ENCODE measurements around the gene SPHKAP. TPM values are rescaled to one million over a fixed set of nuclear protein-coding genes. Genes with fewer than 3 reads are reported as not detected.

The SPHKAP gene
- total and polyA plus RNA-seq, 2 donors (not counting 3 experiments of a cell fraction or from before 2014, with no cell fraction given): not detected

DNA sequence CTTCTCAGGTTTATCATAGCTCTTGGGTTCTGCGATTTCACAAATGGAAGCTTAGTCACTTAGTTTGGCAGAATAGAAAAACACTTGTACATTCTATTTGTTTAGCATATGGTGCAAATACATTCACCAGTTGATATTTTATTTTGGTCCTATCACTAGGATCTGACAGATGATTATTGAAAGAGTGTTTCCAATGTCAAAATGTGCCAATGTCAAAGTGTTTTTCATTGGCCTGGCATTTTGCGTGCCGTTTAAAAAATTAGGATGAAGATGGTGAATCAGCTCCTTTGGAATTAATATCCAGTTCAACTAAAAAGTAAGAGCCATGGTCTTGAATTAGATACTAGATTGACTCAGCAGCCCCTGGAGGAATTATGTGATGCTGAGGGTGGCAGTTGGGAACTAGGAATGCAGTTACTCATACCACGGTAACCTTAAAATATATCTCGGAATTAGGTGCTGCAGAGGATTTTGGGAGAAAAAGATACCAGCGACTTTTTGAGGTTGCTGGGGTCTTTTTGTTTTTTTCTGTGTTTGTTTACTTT is 87.0 kb downstream of the SPHKAP start:
- BruUV-seq (replicated peaks): no TSS peak
- DNase-seq (ENCODE audit: low read depth, low spot score) (no peak), FAIRE-seq (no peak)
- Histone ChIP-seq H3K27me3 (ENCODE audit: control insufficient read depth in 2 of 2, insufficient read depth in 2 of 2, low read length in 2 of 2) (no peaks in the 10 kb centered on the region), H3K4me2 (ENCODE audit: insufficient read depth, low read length) (no peak overlapping the region), H3K4me1 (ENCODE audit: control insufficient read depth, extremely low read depth, insufficient read depth, low read length) (no peaks in the 10 kb centered on the region), H3K9ac (replicated peaks; ENCODE audit: extremely low read depth, insufficient read depth, low read length) (no peak overlapping the region), H3K9me3 (replicated peaks; ENCODE audit: control insufficient read depth, insufficient read depth, low read length) (no peaks in the 10 kb centered on the region), H3K79me2 (ENCODE audit: control insufficient read depth, insufficient read depth, low read length) (no peaks in the 10 kb centered on the region), H3K4me3 (replicated peaks in 1 of 3; ENCODE audit: insufficient read depth in 1 of 3, low read depth in 1 of 3, low read length in 3 of 3) (no peak overlapping the region), H3K36me3 (ENCODE audit: control insufficient read depth in 2 of 2, extremely low read depth in 1 of 2, insufficient read depth in 2 of 2, low read length in 2 of 2) (no peaks in the 10 kb centered on the region), H4K20me1 (replicated peaks; ENCODE audit: control insufficient read depth, extremely low read depth, insufficient read depth, low read length) (no peaks in the 10 kb centered on the region), H3K9me1 (replicated peaks; ENCODE audit: control insufficient read depth, extremely low read depth, insufficient read depth, low read length) (no peaks in the 10 kb centered on the region), H2AFZ (ENCODE audit: low read depth, low read length) (no peak overlapping the region), H3K27ac (ENCODE audit: insufficient read depth, low read depth, low read length) (no peak overlapping the region)
- ChIA-PET CTCF (no interaction called here), POLR2A (no interaction called here)
- TF ChIP-seq GATA2 (IDR thresholded peaks at IDR 0.05; ENCODE audit: insufficient read depth, insufficient read length, low read depth, low read length): no peak
- intact Hi-C loops (cut with micrococcal nuclease) (no loop called here), dilution Hi-C loops (cut with MboI; ENCODE audit: extremely low pct_ligation_motif_present, low sequenced_read_pairs) (no loop called here)

DNA sequence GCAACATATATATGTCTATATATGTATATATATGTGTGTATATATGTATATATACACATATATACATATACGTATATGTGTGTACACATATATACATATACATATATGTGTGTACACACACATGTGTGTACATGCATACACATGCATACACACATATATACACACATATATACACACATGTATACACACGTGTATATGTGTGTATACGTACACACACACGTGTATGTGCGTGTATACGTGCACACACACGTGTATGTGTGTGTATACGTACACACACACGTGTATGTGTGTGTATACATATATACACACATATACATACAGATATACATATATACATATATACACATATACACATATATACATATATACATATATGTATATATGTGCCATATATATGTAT is 89.4 kb downstream of the SPHKAP start:
- ChIA-PET POLR2A (no interaction called here), CTCF (no interaction called here)
- Histone ChIP-seq H3K9me3 (replicated peaks; ENCODE audit: control insufficient read depth, insufficient read depth, low read length) (no peaks in the 10 kb centered on the region), H3K27me3 (ENCODE audit: control insufficient read depth in 2 of 2, insufficient read depth in 2 of 2, low read length in 2 of 2) (no peaks in the 10 kb centered on the region), H3K27ac (ENCODE audit: insufficient read depth, low read depth, low read length) (no peak overlapping the region), H3K36me3 (ENCODE audit: control insufficient read depth in 2 of 2, extremely low read depth in 1 of 2, insufficient read depth in 2 of 2, low read length in 2 of 2) (no peaks in the 10 kb centered on the region), H2AFZ (ENCODE audit: low read depth, low read length) (no peak overlapping the region), H3K9ac (replicated peaks; ENCODE audit: extremely low read depth, insufficient read depth, low read length) (no peak overlapping the region), H4K20me1 (replicated peaks; ENCODE audit: control insufficient read depth, extremely low read depth, insufficient read depth, low read length) (no peaks in the 10 kb centered on the region), H3K4me3 (replicated peaks in 1 of 3; ENCODE audit: insufficient read depth in 1 of 3, low read depth in 1 of 3, low read length in 3 of 3) (no peak overlapping the region), H3K79me2 (ENCODE audit: control insufficient read depth, insufficient read depth, low read length) (no peaks in the 10 kb centered on the region), H3K4me1 (ENCODE audit: control insufficient read depth, extremely low read depth, insufficient read depth, low read length) (no peaks in the 10 kb centered on the region), H3K9me1 (replicated peaks; ENCODE audit: control insufficient read depth, extremely low read depth, insufficient read depth, low read length) (no peaks in the 10 kb centered on the region), H3K4me2 (ENCODE audit: insufficient read depth, low read length) (no peak overlapping the region)
- BruUV-seq (replicated peaks): no TSS peak
- intact Hi-C loops (cut with micrococcal nuclease) (no loop called here), dilution Hi-C loops (cut with MboI; ENCODE audit: extremely low pct_ligation_motif_present, low sequenced_read_pairs) (no loop called here)
- FAIRE-seq: no peak
- no peak for TF ChIP-seq FOS (IDR thresholded peaks at IDR 0.05; ENCODE audit: borderline replicate concordance, insufficient read depth, low read length)
- TF ChIP-seq, protein P1, sequence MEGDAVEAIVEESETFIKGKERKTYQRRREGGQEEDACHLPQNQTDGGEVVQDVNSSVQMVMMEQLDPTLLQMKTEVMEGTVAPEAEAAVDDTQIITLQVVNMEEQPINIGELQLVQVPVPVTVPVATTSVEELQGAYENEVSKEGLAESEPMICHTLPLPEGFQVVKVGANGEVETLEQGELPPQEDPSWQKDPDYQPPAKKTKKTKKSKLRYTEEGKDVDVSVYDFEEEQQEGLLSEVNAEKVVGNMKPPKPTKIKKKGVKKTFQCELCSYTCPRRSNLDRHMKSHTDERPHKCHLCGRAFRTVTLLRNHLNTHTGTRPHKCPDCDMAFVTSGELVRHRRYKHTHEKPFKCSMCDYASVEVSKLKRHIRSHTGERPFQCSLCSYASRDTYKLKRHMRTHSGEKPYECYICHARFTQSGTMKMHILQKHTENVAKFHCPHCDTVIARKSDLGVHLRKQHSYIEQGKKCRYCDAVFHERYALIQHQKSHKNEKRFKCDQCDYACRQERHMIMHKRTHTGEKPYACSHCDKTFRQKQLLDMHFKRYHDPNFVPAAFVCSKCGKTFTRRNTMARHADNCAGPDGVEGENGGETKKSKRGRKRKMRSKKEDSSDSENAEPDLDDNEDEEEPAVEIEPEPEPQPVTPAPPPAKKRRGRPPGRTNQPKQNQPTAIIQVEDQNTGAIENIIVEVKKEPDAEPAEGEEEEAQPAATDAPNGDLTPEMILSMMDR (IDR thresholded peaks at IDR 0.05; ENCODE audit: extremely low read depth in 1 of 2, insufficient read depth in 1 of 2, low read depth in 1 of 2, low read length in 2 of 2): no peak
- no peak for TF ChIP-seq POLR2AphosphoS5 (IDR thresholded peaks at IDR 0.05; ENCODE audit: insufficient read depth, low read depth, low read length)
- TF ChIP-seq, protein P2, sequence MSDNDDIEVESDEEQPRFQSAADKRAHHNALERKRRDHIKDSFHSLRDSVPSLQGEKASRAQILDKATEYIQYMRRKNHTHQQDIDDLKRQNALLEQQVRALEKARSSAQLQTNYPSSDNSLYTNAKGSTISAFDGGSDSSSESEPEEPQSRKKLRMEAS (IDR thresholded peaks at IDR 0.05; ENCODE audit: insufficient read depth, insufficient read length): no peak
- no peak for TF ChIP-seq EZH2 (IDR thresholded peaks at IDR 0.05; ENCODE audit: borderline replicate concordance, low read depth, low read length, severe bottlenecking)
- TF ChIP-seq MYC (IDR thresholded peaks at IDR 0.05; ENCODE audit: low read depth, low read length): no peak
- TF ChIP-seq JUN (IDR thresholded peaks at IDR 0.05; ENCODE audit: borderline replicate concordance, insufficient read depth, insufficient read length, low read depth): no peak
- DNase-seq (ENCODE audit: low read depth, low spot score): no peak

Measured in endothelial cell of umbilical vein (primary cell).